RWPE2 (cell line): ENCODE measurements around the gene PDE11A.

Experiments
- ATAC-seq: fragments of 200-7000 bp; cut with Tn5 transposase; 3 replicates; pipeline ENCODE4 v1.9.1; 2021; ENCODE audit warnings: low read depth
- DNase-seq: peaks from one replicate; pipeline ENCODE4 v3.0.0-alpha.2; 2020; ENCODE audit warnings: low spot score
- H3K27ac ChIP-seq: fragments of 450-650 bp; 2 replicates; pipeline ENCODE4 v1.5.1; 2017; ENCODE audit warnings: mild to moderate bottlenecking; ENCODE audit not compliant: poor library complexity, severe bottlenecking
- H3K27me3 ChIP-seq: fragments of 250-450 bp; sonication (Bioruptor Pico); 2 replicates; pipeline ENCODE4 v1.5.1; 2021; ENCODE audit warnings: mild to moderate bottlenecking, moderate library complexity; ENCODE audit not compliant: insufficient read depth, poor library complexity, severe bottlenecking
- H3K36me3 ChIP-seq: fragments of 250-450 bp; sonication (Bioruptor Pico); 2 replicates; pipeline ENCODE4 v1.5.1; 2020; ENCODE audit warnings: low read depth, mild to moderate bottlenecking, moderate library complexity
- H3K4me1 ChIP-seq: fragments of 250-450 bp; sonication (Bioruptor Pico); 2 replicates; pipeline ENCODE4 v1.5.1; 2021; ENCODE audit warnings: mild to moderate bottlenecking, moderate library complexity; ENCODE audit not compliant: insufficient read depth, poor library complexity, severe bottlenecking
- H3K4me3 ChIP-seq: fragments of 250-450 bp; sonication (Bioruptor Pico); 2 replicates; pipeline ENCODE4 v1.5.1; 2021; ENCODE audit warnings: mild to moderate bottlenecking, moderate library complexity; ENCODE audit not compliant: severe bottlenecking
- H3K9me3 ChIP-seq: fragments of 250-450 bp; sonication (Bioruptor Pico); 2 replicates; pipeline ENCODE4 v1.5.1; 2021; ENCODE audit warnings: mild to moderate bottlenecking, moderate library complexity; ENCODE audit not compliant: severe bottlenecking
- CTCF ChIP-seq: fragments of 450-650 bp; IDR thresholded peaks from one replicate; pipeline ENCODE4 v1.5.1; 2017; ENCODE audit warnings: mild to moderate bottlenecking, moderate library complexity; ENCODE audit not compliant: poor library complexity, severe bottlenecking

The PDE11A gene

GRCh38 chr2:177998006-177998405, 74.6 kb downstream of the PDE11A start:
- Histone ChIP-seq H3K9me3 (no peaks in the 10 kb centered on the region), H3K4me3 (no peak overlapping the region), H3K27me3 (no peaks in the 10 kb centered on the region), H3K36me3 (no peaks in the 10 kb centered on the region), H3K4me1 (no peaks in the 10 kb centered on the region), H3K27ac (peak overlapping the region; percentile 54)
- TF ChIP-seq CTCF, result no peak
- ATAC-seq, result peak; percentile 92
- DNase-seq, result no peak

GRCh38 chr2:177992992-177993391, 79.6 kb downstream of the PDE11A start:
- Histone ChIP-seq H3K4me1 (no peaks in the 10 kb centered on the region), H3K9me3 (no peaks in the 10 kb centered on the region), H3K36me3 (no peaks in the 10 kb centered on the region), H3K27me3 (peaks cover 3% of the 10 kb centered on the region), H3K4me3 (no peak overlapping the region), H3K27ac (no peak overlapping the region)
- DNase-seq (no peak), ATAC-seq (no peak)
- no peak for TF ChIP-seq CTCF

DNA sequence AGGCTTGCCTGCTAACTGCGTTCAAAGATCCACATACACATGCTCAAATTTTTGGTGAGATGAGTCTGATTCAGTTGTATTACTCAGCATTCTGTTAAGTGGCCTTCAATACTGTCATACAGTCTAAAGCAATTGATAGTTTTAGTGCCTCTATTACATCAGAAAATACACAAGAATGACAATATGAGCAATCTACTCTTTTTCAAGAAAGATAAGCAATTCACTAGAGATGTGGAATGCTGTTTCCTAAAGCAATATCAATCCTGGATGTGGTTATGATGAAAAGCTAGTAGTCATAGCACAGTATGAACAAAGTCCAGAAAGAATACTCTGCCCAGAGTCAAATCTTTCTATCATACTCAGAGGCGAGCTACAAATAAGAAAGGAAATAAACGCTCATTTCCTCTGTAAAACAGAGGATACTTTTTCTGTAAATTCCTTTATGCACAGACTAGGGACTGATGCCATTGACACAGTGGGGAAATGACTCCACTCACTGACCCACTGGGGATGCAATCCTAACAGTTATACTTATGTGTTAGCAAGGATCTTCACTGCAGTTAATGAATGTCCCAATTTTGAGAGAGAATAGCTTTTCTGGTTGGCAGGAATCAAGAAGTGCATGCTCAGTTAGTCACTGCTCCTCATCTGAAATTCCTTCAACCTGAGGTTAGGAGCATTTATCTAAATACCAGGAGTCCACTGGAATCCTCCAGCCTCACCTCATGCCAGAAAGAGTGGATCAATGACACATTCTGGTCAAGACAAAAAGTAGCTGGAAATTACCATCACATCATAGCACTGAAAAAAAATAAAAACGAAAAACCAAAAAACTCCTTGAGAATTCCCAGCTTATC, 83.3 kb downstream of the PDE11A start:
- H3K4me3 ChIP-seq, result no peak overlapping the region
- H3K9me3 ChIP-seq, result no peaks in the 10 kb centered on the region
- ATAC-seq (no peak), DNase-seq (no peak)
- no peak overlapping the region for H3K27ac ChIP-seq
- no peaks in the 10 kb centered on the region for H3K36me3 ChIP-seq
- no peak for TF ChIP-seq CTCF
- H3K4me1 ChIP-seq, result no peaks in the 10 kb centered on the region
- H3K27me3 ChIP-seq, result peaks cover 3% of the 10 kb centered on the region

GRCh38 chr2:177984749-177985148, 87.8 kb downstream of the PDE11A start:
- peaks cover 3% of the 10 kb centered on the region for H3K27me3 ChIP-seq
- DNase-seq (no peak), ATAC-seq (no peak)
- no peaks in the 10 kb centered on the region for H3K9me3 ChIP-seq
- no peak for TF ChIP-seq CTCF
- H3K36me3 ChIP-seq, result no peaks in the 10 kb centered on the region
- H3K4me1 ChIP-seq, result no peaks in the 10 kb centered on the region
- H3K27ac ChIP-seq, result no peak overlapping the region
- H3K4me3 ChIP-seq, result no peak overlapping the region

- Histone ChIP-seq H3K36me3 (no peaks in the 10 kb centered on the region), H3K4me1 (no peaks in the 10 kb centered on the region), H3K4me3 (no peak overlapping the region), H3K9me3 (no peaks in the 10 kb centered on the region), H3K27ac (no peak overlapping the region), H3K27me3 (no peaks in the 10 kb centered on the region)
- DNase-seq, result no peak
- peak; percentile 72 for ATAC-seq
- peak; percentile 95 for TF ChIP-seq CTCF
These were observed 89.3 kb downstream of the PDE11A start for GRCh38 chr2:177983183-177983788.
